ENCODE data around the gene SNRNP25.
A peak's percentile ranks its signal among the peaks of the same experiment; 100 is the strongest.
"Not testable (repeated sequence)": the region's sequence is repeated elsewhere in the genome, so short reads cannot be mapped to it uniquely, and the experiment has no call there.

SNRNP25 gene

DNA sequence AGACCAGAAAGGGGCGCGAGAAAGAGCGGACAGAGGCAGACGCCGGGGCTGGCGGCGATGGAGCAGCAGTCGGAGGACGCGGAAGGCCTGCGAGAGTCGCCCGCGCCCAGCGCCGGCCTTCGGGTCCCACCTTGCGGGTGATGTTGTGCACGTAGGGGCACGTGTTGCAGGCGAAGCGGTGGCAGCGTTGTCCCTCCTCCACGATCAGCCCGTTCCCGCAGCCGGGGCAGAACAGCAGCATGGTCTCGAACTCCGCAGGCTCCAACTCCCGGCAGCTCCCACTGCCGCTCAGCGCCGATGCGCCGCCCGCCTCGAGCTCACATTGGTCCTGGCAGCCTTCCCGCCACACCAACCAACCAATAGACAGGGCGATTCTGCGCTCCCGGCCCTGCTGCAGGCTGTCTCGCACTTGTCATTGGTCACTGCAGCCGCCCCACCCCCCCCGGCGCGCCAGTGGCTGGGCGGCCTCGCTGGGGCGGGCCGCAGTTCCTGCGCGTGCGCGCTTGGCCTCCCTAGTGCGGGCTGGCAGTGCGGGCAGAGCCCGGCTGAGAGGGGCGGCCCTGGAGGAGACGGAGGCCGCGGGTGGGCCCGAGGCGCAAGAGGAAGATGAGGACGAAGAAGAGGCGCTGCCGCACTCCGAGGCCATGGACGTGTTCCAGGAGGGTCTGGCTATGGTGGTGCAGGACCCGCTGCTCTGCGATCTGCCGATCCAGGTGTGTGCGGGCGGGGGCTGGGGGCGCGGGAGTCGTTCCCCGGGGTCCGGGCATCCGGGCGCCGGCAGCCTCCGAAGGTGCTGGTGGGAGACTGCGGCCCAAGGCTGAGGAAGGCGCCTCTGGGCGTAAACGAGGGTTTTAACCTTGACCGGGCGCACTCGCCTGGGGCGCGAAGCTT lies at the start of gene SNRNP25, which contains the start of gene POLR3K:
SNRNP25 (plus strand) TSS at position 483 of the 891 bp plus-strand sequence; CDS start at position 672, 189 bp downstream.
POLR3K (minus strand) TSS at position 263 of the 891 bp plus-strand sequence; CDS start at position 241, 22 bp downstream.
- TF ChIP-seq, protein P1, sequence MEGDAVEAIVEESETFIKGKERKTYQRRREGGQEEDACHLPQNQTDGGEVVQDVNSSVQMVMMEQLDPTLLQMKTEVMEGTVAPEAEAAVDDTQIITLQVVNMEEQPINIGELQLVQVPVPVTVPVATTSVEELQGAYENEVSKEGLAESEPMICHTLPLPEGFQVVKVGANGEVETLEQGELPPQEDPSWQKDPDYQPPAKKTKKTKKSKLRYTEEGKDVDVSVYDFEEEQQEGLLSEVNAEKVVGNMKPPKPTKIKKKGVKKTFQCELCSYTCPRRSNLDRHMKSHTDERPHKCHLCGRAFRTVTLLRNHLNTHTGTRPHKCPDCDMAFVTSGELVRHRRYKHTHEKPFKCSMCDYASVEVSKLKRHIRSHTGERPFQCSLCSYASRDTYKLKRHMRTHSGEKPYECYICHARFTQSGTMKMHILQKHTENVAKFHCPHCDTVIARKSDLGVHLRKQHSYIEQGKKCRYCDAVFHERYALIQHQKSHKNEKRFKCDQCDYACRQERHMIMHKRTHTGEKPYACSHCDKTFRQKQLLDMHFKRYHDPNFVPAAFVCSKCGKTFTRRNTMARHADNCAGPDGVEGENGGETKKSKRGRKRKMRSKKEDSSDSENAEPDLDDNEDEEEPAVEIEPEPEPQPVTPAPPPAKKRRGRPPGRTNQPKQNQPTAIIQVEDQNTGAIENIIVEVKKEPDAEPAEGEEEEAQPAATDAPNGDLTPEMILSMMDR (IDR thresholded peaks at IDR 0.05; ENCODE audit: extremely low read depth, insufficient read depth, missing control alignments) = no peak
- in situ Hi-C loops (cut with MboI; ENCODE audit: low pct_unique_long_range_greater_than_20kb, low sequenced_read_pairs, unreplicated experiment) = no loop called here
- peak; percentile 100 for DNase-seq (ENCODE audit: low spot score)

DNA sequence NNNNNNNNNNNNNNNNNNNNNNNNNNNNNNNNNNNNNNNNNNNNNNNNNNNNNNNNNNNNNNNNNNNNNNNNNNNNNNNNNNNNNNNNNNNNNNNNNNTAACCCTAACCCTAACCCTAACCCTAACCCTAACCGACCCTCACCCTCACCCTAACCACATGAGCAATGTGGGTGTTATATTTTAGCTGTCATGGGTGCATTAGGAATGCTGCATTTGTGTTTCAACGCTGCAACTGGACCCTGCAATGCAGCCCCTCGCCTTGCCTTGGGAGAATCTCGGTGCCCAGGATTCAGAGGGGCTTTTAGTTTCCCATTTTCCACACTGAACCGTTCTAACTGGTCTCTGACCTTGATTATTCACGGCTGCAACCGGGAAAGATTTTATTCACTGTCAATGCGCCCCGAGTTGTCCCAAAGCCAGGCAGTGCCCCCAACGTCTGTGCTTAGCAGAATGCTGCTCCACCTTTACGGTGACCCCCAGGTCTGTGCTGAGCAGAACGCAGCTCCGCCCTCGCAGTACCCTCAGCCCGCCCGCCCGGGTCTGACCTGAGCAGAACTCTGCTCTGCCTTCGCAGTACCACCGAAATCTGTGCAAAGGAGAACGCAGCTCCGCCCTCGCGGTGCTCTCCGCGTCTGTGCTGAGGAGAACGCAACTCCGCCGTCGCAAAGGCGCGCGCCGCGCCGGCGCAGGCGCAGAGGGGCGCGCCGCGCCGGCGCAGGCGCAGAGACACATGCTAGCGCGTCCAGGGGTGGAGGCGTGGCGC lies 43.5 kb upstream of the SNRNP25 start:
- DNase-seq (ENCODE audit: low spot score) = no peak
- in situ Hi-C loops (cut with MboI; ENCODE audit: low pct_unique_long_range_greater_than_20kb, low sequenced_read_pairs, unreplicated experiment) = no loop called here
- TF ChIP-seq, protein P1 (IDR thresholded peaks at IDR 0.05; ENCODE audit: extremely low read depth, insufficient read depth, missing control alignments) = no peak

DNA sequence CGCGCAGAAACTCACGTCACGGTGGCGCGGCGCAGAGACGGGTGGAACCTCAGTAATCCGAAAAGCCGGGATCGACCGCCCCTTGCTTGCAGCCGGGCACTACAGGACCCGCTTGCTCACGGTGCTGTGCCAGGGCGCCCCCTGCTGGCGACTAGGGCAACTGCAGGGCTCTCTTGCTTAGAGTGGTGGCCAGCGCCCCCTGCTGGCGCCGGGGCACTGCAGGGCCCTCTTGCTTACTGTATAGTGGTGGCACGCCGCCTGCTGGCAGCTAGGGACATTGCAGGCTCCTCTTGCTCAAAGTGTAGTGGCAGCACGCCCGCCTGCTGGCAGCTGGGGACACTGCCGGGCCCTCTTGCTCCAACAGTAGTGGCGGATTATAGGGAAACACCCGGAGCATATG lies 42.9 kb upstream of the SNRNP25 start:
- DNase-seq (ENCODE audit: low spot score); in situ Hi-C loops (cut with MboI; ENCODE audit: low pct_unique_long_range_greater_than_20kb, low sequenced_read_pairs, unreplicated experiment): not testable (repeated sequence)
- TF ChIP-seq, protein P1 (IDR thresholded peaks at IDR 0.05; ENCODE audit: extremely low read depth, insufficient read depth, missing control alignments) = peak; percentile 57

DNA sequence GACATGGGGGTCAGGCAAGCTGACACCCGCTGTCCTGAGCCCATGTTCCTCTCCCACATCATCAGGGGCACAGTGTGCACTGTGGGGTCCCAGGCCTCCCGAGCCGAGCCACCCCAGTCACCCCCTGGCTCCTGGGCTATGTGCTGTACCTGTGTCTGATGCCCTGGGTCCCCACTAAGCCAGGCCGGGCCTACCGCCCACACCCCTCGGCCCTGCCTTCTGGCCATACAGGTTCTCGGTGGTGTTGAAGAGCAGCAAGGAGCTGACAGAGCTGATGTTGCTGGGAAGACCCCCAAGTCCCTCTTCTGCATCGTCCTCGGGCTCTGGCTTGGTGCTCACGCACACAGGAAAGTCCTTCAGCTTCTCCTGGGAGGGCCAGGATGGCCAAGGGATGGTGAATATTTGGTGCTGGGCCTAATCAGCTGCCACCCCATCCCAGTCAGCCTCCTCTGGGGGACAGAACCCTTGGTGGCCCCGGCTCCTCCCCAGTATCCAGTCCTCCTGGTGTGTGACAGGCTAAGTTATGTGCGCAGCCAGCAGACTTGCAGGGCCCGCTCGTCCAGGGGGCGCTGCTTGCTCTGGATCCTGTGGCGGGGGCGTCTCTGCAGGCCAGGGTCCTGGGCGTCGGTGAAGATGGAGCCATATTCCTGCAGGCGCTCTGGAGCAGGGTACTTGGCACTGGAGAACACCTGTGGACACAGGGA lies 36.4 kb upstream of the SNRNP25 start:
- in situ Hi-C loops (cut with MboI; ENCODE audit: low pct_unique_long_range_greater_than_20kb, low sequenced_read_pairs, unreplicated experiment); DNase-seq (ENCODE audit: low spot score): not testable (repeated sequence)

DNA sequence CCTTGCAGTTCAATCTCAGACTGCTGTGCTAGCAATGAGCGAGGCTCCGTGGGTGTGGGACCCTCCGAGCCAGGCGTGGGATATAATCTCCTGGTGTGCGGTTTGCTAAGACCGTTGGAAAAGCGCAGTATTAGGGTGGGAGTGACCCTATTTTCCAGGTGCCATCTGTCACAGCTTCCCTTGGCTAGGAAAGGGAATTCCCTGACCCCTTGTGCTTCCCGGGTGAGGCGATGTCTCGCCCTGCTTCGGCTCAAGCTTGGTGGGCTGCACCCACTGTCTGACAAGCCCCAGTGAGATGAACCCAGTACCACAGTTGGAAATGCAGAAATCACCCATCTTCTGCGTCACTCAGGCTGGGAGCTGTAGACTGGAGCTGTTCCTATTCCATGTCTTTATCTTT lies 32.7 kb upstream of the SNRNP25 start:
- DNase-seq (ENCODE audit: low spot score); in situ Hi-C loops (cut with MboI; ENCODE audit: low pct_unique_long_range_greater_than_20kb, low sequenced_read_pairs, unreplicated experiment): not testable (repeated sequence)

DNA sequence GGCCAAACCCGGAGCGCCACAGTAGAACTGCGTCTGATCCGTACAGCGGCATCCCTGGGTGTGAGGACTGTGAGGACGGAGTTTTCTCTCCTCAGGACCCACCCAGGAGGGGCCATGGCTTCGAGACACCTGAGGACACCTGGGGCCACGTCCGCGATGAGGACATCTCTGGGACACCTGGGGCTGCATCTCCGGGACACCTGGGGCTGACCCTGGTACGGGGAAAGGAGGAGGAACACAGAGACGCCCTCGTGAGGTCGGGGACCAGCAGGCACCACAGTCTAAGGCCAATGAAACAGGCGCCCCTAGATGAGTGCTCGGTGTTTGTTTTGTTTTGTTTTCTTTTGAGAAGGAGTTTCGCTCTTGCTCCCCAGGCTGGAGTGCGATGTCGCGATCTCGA lies 29.5 kb upstream of the SNRNP25 start:
- DNase-seq (ENCODE audit: low spot score); in situ Hi-C loops (cut with MboI; ENCODE audit: low pct_unique_long_range_greater_than_20kb, low sequenced_read_pairs, unreplicated experiment): not testable (repeated sequence)

DNA sequence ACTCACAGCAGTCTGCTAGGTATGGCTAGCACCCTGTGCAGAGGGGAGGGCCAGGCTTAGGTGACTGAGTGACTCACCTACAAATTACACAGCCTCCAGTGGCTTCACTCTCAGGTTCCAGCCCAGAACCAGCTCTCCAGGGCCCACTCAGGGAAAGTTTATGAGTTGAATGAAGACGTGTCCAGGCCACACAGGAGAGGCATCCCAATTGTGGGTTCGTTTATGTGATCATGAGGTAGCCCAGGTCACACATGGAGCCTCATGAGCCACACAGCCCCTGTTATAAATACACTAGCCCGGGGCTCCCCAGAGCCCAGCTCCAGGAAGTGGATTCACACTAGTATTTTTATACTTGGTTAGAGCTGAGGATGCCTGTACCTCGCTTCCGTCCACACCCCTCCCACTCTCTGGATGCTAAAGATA lies 27.7 kb upstream of the SNRNP25 start:
- in situ Hi-C loops (cut with MboI; ENCODE audit: low pct_unique_long_range_greater_than_20kb, low sequenced_read_pairs, unreplicated experiment); DNase-seq (ENCODE audit: low spot score): not testable (repeated sequence)

DNA sequence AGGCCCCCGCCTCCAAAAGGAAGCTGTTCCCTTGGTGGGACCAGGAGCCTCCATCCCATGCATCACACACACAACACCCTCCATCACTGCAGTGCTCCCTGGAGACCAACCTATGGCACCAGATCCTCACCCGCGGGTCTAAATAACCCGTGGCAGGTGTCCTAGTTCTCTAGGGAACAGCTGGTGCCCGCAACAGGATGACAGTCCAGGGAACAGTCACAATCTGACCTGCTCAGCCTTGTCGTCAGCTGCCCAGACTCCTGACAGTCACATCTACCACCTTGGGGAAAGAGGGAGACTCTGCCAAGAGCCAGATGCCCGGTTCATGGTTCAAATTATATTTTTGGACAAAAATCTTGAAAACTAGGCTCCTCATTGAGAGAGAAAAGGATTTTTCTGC lies 23.0 kb upstream of the SNRNP25 start:
- in situ Hi-C loops (cut with MboI; ENCODE audit: low pct_unique_long_range_greater_than_20kb, low sequenced_read_pairs, unreplicated experiment); DNase-seq (ENCODE audit: low spot score): not testable (repeated sequence)

DNA sequence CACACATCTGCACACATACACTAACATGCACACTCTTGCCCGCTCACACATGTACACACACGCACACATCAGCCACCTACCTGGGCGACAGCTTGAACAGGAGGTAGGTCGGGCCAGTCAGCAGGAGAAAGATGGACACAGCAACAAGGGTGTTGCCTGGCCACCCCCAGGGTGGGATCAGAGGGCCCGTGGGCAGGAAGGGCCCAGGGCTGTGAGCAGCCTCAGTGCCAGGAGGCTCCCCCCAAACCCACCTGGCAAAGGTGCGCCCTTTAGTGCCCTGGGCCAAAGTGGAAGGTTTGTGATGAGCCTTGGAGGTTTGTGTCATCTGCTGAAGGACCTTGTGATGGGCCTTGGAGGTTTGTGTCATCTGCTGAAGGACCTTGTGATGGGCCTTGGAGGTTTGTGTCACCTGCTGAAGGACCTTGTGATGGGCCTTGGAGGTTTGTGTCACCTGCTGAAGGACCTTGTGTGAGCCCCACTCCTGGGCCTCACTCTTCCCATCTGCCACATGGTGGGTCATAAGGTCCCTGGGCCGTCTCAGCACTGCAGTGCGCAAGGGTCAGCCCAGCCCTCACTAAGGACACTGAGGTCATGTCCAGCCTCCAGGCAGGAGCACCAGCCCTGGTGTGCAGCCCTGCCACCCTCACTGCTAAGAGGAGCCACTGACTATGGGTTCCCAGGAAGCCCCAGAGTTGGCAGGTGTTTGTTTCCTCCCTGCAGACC lies 20.3 kb upstream of the SNRNP25 start:
- in situ Hi-C loops (cut with MboI; ENCODE audit: low pct_unique_long_range_greater_than_20kb, low sequenced_read_pairs, unreplicated experiment); DNase-seq (ENCODE audit: low spot score): not testable (repeated sequence)
